HG03025 (cell line): ENCODE data around the gene WDFY4.

Source experiments
- ATAC-seq: cut with Tn5 transposase; IDR thresholded peaks from one replicate; pipeline ENCODE4 v1.9.1; 2021; ENCODE audit warnings: mild to moderate bottlenecking, moderate library complexity; ENCODE audit not compliant: unreplicated experiment, low FRiP score

Gene WDFY4

GRCh38 chr10:48932831-48933664 is 248.4 kb downstream of the WDFY4 start:
- no peak for ATAC-seq

GRCh38 chr10:48934672-48935501 is 250.2 kb downstream of the WDFY4 start:
- ATAC-seq: no peak

DNA sequence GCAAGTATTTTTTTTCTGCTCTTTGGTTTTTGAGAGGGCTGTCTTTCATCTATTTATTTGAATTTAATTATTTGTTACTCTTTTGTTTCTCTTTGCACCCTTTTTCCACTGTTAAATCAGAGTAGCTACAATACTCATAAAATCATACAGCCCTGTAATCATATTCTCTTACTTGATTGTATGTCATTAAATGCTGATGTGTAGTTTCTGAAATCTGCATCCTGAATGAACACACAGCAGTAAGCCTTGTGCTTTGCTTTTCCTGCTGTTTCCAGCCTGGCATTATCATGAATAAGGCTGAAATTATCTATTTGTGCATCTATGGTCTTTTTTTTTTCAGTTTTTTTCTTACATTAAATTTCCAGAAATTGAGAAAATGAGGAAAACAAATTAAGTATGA is 250.9 kb downstream of the WDFY4 start:
- ATAC-seq: no peak

DNA sequence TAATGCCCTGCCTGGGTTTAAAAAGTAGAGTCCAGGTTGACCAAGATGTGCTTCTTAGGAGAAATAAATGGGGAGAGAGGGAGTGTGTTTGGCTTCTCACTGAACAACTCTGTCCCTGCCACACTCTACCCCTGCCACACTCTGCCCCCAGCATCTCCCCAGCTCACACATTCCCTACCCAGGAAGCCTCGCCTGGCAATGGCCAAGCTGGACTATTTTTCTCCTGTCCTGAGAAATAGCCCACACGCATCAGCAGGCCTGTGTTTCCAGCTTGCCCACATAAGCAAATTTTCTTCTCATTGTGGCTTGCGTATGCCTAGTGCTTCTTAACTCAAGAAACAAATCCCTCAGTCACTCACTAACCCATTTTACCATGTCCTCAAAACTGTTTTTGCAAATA is 253.1 kb downstream of the WDFY4 start:
- ATAC-seq: no peak

GRCh38 chr10:48938281-48938680 is 253.6 kb downstream of the WDFY4 start:
- ATAC-seq: no peak

GRCh38 chr10:48938990-48939536 is 254.4 kb downstream of the WDFY4 start:
- no peak for ATAC-seq

- no peak for ATAC-seq
These were observed 255.2 kb downstream of the WDFY4 start, which contains the start of gene LRRC18 for GRCh38 chr10:48939790-48940325. LRRC18 (minus strand) TSS chr10:48939840; CDS start chr10:48914155, 25,685 bp downstream.

DNA sequence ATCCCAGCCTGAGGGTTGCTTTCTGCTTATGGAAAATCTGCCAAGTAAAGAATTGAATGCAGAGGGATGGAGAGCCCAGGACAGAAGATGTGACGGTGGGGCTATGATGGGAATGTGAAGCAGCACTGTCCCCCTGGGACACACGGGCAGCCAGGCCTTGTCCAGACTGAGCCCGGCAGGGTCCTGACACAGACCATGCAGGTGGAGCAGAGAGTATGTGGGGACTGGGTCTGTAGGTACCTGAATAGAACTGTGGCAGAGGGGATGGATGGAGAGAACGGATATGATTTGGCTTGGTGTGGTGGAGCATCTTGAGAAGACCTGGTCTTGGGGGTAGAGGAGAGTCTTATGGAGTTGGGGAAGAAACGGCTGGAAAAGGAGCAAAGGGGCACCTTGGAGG is 255.7 kb downstream of the WDFY4 start:
- no peak for ATAC-seq

- ATAC-seq: no peak
These were observed 256.3 kb downstream of the WDFY4 start for GRCh38 chr10:48940958-48941357.

DNA sequence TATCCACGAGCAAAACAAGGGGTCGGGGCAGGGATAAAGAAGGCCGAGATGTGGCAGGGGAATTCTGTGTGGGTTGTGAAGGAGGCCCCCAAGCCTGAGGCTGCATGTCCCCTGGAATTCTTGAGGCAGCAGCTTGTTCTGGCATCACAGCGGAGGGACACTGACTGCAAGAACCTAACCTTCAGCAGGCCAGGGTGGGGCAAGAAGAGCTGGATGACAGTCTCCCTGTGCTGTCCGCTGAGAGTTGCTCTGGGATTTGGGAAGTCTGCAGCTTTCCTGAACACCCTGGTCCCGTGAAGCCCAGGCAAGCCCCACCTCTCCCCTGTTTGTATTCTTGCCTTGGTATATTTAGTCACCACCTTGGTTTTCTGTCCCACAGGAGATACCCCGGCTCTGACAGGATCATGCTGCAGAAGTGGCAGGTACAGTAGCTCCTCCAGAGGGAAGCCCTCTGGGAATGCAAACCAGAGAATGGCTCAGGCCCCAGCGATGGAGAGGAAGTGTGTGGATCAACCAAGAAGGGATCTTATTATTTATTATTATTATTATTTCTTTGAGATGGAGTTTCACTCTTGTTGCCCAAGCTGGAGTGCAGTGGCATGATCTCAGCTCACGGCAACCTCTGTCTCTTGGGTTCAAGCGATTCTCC is 256.9 kb downstream of the WDFY4 start:
- no peak for ATAC-seq

DNA sequence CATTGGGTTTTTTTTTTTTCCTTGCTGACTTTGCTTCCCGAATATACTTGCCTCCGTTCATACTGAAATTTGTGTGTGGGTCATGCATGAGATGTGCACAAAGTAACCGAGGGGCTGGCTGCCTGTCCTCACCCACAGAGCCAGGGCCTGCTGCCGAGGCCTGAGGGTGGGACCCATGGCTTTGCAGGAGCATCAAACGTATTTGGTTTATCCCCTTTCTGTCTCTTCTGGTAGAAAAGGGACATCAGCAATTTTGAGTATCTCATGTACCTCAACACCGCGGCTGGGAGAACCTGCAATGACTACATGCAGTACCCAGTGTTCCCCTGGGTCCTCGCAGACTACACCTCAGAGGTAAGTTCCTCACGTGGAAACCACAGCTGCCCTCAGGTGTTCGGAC is 258.4 kb downstream of the WDFY4 start:
- no peak for ATAC-seq

DNA sequence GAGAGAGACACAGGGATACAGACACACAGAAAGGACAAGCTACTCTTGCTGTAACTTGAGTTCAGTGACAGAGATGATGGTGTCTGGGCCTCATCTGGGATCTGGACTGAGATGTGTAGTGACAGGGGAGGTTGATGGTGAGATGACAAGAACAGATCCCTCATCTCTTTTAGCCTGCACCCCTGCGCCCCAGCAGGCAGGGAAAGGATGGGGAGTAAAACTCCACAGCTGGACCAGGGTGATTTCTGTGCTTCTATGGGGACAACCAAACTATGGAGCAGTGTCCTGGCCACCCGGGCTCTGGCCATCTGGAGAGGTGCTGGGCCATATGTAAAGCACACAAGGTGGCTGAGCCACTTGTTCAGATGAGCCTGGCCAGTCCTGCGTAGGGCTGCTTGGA is 259.5 kb downstream of the WDFY4 start:
- ATAC-seq: no peak

GRCh38 chr10:48945441-48946130 is 260.9 kb downstream of the WDFY4 start:
- ATAC-seq: no peak

- no peak for ATAC-seq
These were observed 261.7 kb downstream of the WDFY4 start for GRCh38 chr10:48946332-48946731.

DNA sequence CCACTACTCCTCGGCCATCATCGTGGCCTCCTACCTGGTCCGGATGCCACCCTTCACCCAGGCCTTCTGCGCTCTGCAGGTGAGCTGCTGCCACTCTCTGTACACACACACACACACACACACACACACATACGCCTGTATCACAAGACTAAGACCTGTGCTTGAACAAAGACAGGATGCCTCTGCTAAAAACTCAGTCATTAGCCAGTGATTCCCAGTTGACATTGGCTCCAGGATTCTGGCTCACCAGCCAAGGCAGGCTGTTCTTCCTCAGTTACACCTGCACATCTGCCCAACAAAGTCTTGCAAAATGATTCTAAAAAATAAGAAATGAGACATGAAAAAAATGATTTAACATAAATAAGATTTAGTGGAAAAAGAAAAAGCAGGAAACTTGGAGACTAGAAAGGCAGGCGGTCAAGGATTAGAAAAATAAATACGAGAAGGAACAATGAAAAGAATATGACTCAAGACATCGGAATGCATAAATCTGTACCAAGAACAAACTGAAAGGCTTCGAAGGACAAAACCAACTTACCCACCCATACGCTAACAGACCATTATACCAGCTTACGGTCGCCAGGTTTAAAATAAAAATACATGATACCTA is 262.3 kb downstream of the WDFY4 start:
- ATAC-seq: no peak

DNA sequence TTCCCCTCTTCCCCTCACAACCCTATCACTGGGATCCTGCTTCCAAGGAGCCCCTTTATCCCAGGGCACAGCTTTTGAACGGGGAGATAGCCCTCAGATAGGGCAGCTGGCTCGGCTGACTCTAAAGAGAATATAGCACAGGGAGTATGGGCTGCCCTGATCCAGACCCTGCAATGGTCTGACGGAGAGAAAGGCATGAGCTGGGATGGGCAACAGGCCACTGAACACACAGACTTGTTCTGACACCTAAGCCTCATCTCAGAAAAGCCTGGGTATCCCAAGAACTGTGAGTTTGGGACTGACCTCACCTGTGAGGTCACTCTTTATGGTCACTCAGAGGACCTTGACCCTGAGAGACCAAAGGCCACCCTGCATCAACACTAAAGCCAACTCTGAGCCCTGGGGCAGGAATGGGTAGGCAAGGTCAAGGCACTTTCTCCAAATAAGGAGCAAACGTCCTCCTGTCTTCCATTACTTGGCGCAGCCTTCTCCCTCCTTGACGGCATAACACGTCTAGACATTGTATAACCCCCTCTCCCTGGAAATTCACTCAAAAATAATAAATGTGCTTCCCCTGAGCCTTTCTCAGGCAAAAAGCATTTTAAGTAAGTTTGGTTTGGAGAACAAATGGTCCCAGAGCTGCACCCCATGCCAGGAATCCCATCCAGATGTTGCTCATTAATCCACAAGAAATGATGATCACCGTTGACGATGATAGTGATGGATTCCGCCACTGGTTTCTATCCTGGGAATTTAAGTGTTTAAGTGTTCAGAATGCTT is 263.2 kb downstream of the WDFY4 start:
- ATAC-seq: no peak

DNA sequence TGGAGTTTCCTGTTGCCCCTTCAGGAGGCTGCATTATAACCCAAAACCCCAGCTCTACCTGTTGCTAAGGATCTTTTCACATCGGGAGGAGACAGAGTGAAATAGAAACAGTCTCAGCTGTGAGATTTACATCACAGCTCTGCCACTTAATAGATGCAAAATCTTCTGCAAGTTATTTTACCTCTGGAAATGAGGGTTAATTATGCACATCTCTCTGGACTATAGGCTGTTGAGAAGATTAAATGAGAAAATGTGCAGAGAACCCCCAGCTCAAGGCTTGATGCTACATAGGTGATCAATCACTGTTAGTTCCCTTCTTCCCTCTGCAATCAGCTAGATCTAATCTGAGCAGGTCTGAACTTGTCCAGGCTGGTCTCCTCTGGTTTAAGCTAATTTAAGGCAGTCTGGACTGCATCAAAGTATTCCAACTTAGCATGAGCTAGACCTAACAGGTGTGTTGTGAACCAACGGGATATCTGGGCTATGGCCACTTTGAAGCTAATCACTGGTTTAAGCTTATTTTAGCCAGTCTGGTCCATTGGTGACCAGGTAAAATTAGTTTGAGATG is 263.9 kb downstream of the WDFY4 start:
- ATAC-seq: no peak

- ATAC-seq: no peak
These were observed 267.0 kb downstream of the WDFY4 start for GRCh38 chr10:48951707-48952106.
